Caco-2 (cell line): ENCODE data around the gene ANKFN1. TPM values are rescaled to one million over a fixed set of nuclear protein-coding genes. Genes with fewer than 3 reads are reported as not detected.
A peak's percentile ranks its signal among the peaks of the same experiment; 100 is the strongest.

Experiments
- BruUV-seq: library from RNA; stranded (reverse); fragments of 400-500 nt; replicated peaks from 2 replicates; lab custom pipeline; 2021; lab: Mats Ljungman, UMichigan
- CTCF ChIA-PET: fragments of 300-600 bp; sonication (Branson Sonifier 250); formaldehyde crosslinking; loops from one replicate; lab custom pipeline; 2022; ENCODE audit warnings: antibody characterized with exemption; lab: Charles Lee
- POLR2A ChIA-PET: fragments of 300-600 bp; sonication (Branson Sonifier 250); formaldehyde crosslinking; loops from one replicate; lab custom pipeline; 2022; ENCODE audit warnings: antibody characterized with exemption; lab: Charles Lee
- DNase-seq, 2 experiments: peaks; one replicate each; pipeline versions ENCODE4 v3.0.0 to v3.0.0-alpha.2; 2020 to 2022
- H3K27me3 ChIP-seq: replicated peaks from 2 replicates; pipeline ENCODE4 v1.6.0; 2011; ENCODE audit warnings: low read length; ENCODE audit not compliant: control insufficient read depth, insufficient read depth
- H3K36me3 ChIP-seq: 2 replicates; pipeline ENCODE4 v1.5.1; 2011; ENCODE audit warnings: low read length; ENCODE audit not compliant: control insufficient read depth, insufficient read depth
- H3K4me1 ChIP-seq: fragments of 250-450 bp; sonication (Bioruptor Pico); 2 replicates; pipeline ENCODE4 v1.5.1; 2020; ENCODE audit warnings: mild to moderate bottlenecking
- H3K4me3 ChIP-seq: 2 replicates; pipeline ENCODE4 v1.5.1; 2011; ENCODE audit warnings: low read depth, mild to moderate bottlenecking, control low read depth, low read length
- H3K9me3 ChIP-seq: fragments of 250-450 bp; sonication (Bioruptor Pico); 2 replicates; pipeline ENCODE4 v1.5.1; 2020; ENCODE audit warnings: mild to moderate bottlenecking, moderate library complexity
- H3K27ac Mint-ChIP-seq: one replicate; pipeline ENCODE4 v1.8.0; 2022; ENCODE audit warnings: mixed read lengths; ENCODE audit not compliant: unreplicated experiment
- H3K27me3 Mint-ChIP-seq: one replicate; pipeline ENCODE4 v1.8.0; 2022; ENCODE audit warnings: mixed read lengths; ENCODE audit not compliant: insufficient read depth, unreplicated experiment
- H3K36me3 Mint-ChIP-seq: one replicate; pipeline ENCODE4 v1.8.0; 2022; ENCODE audit warnings: mild to moderate bottlenecking, mixed read lengths; ENCODE audit not compliant: insufficient read depth, unreplicated experiment
- H3K4me1 Mint-ChIP-seq: one replicate; pipeline ENCODE4 v1.8.0; 2022; ENCODE audit warnings: low read depth, mixed read lengths; ENCODE audit not compliant: unreplicated experiment
- H3K4me3 Mint-ChIP-seq: one replicate; pipeline ENCODE4 v1.8.0; 2022; ENCODE audit warnings: mild to moderate bottlenecking, moderate library complexity, mixed read lengths; ENCODE audit not compliant: unreplicated experiment
- H3K9me3 Mint-ChIP-seq: one replicate; pipeline ENCODE4 v1.8.0; 2022; ENCODE audit warnings: mixed read lengths; ENCODE audit not compliant: unreplicated experiment
- intact Hi-C: fragments of 100-400 bp; cut with micrococcal nuclease; formaldehyde crosslinking; loops from one replicate; pipeline ENCODE4 v1.10.0; 2022; ENCODE audit not compliant: unreplicated experiment
- total RNA-seq: library from RNA; stranded (reverse); gene quantifications from 2 replicates; pipeline ENCODE4 v1.2.3, GENCODE V29; 2022
- TF ChIP-seq, protein P1 (sequence below), 2 experiments: fragments of 200-600 bp in 1 of 2; IDR thresholded peaks; 1 replicate in 1 of 2; 2 replicates in 1 of 2; pipeline versions ENCODE4 v1.5.1 to v1.8.0; 2011 to 2022; ENCODE audit warnings: antibody characterized with exemption in 1 of 2, control low read depth in 1 of 2, inconsistent platforms in 1 of 2, low read depth in 1 of 2, low read length in 1 of 2, mild to moderate bottlenecking in 1 of 2, moderate library complexity in 1 of 2; ENCODE audit not compliant: insufficient read depth in 1 of 2, severe bottlenecking in 1 of 2, unreplicated experiment in 1 of 2

Gene ANKFN1
- total RNA-seq, 1 experiment from 2014 or later, result 0.34 TPM

DNA sequence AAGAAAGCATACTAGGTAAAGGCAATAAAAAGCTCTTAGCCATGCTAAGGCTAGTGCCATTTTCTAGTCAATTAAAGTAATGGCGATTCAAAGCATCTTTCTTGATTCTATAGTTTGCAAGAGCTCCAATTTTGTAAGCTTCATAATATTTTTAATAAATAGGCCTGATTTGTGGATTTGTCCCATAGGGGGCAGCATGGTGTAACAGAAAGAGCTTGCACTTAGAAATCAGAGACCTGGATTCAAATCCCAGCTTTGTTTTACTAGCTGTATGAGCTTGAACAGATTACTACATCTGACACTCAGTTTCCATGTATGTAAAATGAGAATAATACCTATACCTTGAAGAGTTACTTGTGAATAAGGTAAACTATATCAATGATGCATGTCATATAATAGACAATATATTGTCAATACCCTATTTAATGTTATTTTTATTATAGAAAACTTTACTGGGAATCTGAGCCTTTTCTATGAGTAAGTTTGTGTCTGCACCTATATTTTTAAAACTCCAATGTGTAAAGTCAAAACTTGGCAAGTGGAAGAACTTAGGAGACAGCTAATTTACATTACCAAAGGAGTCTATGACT lies 346.6 kb downstream of the ANKFN1 start:
- H3K4me1 ChIP-seq, result no peaks in the 10 kb centered on the region
- no peaks in the 10 kb centered on the region for H3K36me3 ChIP-seq
- Mint-ChIP-seq H3K9me3 (no peaks in the 10 kb centered on the region), H3K36me3 (no peaks in the 10 kb centered on the region), H3K27me3 (peaks cover 4% of the 10 kb centered on the region), H3K4me3 (no peak overlapping the region), H3K4me1 (no peaks in the 10 kb centered on the region), H3K27ac (no peak overlapping the region)
- CTCF ChIA-PET, result interaction anchor here (0.6 to 1.1 kb wide), 7 partner anchors 12 to 280 kb away, joined by 3 to 21 read pairs (median 4); partner anchors contain the start of gene NOG
- no TSS peak for BruUV-seq
- H3K4me3 ChIP-seq, result no peak overlapping the region
- DNase-seq, result peak in 1 of 2 experiments; percentile 34
- H3K27me3 ChIP-seq, result no peaks in the 10 kb centered on the region
- POLR2A ChIA-PET, result no interaction called here
- TF ChIP-seq, protein P1, sequence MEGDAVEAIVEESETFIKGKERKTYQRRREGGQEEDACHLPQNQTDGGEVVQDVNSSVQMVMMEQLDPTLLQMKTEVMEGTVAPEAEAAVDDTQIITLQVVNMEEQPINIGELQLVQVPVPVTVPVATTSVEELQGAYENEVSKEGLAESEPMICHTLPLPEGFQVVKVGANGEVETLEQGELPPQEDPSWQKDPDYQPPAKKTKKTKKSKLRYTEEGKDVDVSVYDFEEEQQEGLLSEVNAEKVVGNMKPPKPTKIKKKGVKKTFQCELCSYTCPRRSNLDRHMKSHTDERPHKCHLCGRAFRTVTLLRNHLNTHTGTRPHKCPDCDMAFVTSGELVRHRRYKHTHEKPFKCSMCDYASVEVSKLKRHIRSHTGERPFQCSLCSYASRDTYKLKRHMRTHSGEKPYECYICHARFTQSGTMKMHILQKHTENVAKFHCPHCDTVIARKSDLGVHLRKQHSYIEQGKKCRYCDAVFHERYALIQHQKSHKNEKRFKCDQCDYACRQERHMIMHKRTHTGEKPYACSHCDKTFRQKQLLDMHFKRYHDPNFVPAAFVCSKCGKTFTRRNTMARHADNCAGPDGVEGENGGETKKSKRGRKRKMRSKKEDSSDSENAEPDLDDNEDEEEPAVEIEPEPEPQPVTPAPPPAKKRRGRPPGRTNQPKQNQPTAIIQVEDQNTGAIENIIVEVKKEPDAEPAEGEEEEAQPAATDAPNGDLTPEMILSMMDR (IDR thresholded peaks at IDR 0.05; ENCODE audit: insufficient read depth in 1 of 2, low read depth in 1 of 2, low read length in 1 of 2, severe bottlenecking in 1 of 2, unreplicated experiment in 1 of 2), result peak; percentile 28 to 29
- intact Hi-C loops, result loop anchor here (1.0 kb wide), 1 partner anchor 216 kb away; no protein-coding TSS in a partner anchor
- no peaks in the 10 kb centered on the region for H3K9me3 ChIP-seq

DNA sequence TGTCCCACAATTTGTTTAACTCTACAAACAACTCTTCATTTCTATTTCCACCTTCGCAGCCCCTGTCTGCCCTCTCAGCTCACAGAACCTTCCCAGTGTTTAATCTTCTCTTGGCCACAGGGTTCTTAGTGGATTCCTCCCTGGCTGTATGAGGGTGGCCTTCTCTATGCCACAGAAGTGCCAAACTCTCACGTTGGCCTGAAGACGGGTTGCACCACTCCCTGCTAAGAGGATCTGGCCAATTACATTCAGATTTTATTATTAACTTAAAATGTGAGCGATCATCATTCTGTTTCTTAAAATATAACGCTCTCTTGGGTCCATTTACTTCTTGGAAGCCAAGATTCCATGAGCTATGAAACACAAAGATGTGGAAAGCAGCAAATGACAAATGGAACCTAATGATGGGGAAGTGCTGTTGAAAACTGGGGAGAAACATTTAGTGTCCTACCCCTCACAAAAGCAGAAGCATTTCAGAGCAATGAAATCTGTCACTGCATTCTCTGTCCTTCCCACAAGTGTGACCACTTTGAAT lies 348.9 kb downstream of the ANKFN1 start:
- intact Hi-C loops, result no loop called here
- CTCF ChIA-PET, result interaction anchor here (1.4 kb wide), 1 partner anchor 214 kb away, joined by 4 read pairs; no protein-coding TSS in a partner anchor
- no peaks in the 10 kb centered on the region for H3K4me1 ChIP-seq

DNA sequence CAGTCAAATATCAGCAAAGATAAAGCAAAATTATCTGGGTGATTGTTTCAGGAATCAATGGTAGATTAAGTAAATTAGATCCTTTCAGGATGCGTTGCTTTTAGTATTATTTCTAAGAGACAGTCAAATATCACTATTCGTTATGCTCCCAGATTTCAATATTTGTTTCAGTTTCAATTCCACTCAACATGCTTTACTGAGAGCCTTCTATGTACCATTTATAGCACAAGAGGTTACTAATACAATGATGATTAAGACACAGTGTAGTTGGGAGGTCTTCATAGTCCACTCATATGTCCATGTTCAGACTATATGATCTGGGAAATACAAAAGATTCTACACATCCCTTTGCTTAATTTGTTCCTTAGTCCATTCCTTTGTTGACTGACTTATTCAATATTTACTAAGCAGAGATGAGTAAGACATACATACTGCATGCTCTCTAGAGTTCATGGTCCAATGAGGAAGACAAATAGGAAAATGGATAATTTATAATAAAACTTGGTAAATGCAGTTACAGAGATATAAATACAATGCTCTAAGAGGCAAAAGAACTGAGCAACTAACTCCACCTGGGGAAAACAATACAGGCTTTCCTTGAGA lies 352.0 kb downstream of the ANKFN1 start:
- H3K4me3 ChIP-seq, result no peak overlapping the region
- H3K36me3 Mint-ChIP-seq, result no peaks in the 10 kb centered on the region
- POLR2A ChIA-PET, result no interaction called here
- H3K9me3 Mint-ChIP-seq, result no peaks in the 10 kb centered on the region
- DNase-seq, result no peak
- H3K27me3 Mint-ChIP-seq, result peaks cover 5% of the 10 kb centered on the region
- TF ChIP-seq, protein P1 (IDR thresholded peaks at IDR 0.05; ENCODE audit: insufficient read depth in 1 of 2, low read depth in 1 of 2, low read length in 1 of 2, severe bottlenecking in 1 of 2, unreplicated experiment in 1 of 2), result no peak
- H3K4me3 Mint-ChIP-seq, result no peak overlapping the region
- no peaks in the 10 kb centered on the region for H3K4me1 Mint-ChIP-seq
- H3K36me3 ChIP-seq, result no peaks in the 10 kb centered on the region
- no peak overlapping the region for H3K27ac Mint-ChIP-seq
- CTCF ChIA-PET, result no interaction called here
- H3K27me3 ChIP-seq, result no peaks in the 10 kb centered on the region
- no peaks in the 10 kb centered on the region for H3K9me3 ChIP-seq
- no peaks in the 10 kb centered on the region for H3K4me1 ChIP-seq
- intact Hi-C loops, result no loop called here
- BruUV-seq, result no TSS peak

More for the DNA sequence above, 348.9 kb downstream of the ANKFN1 start:
- H3K4me3 Mint-ChIP-seq, result no peak overlapping the region
- H3K27me3 ChIP-seq, result no peaks in the 10 kb centered on the region
- DNase-seq, result no peak
- POLR2A ChIA-PET, result no interaction called here
- no peaks in the 10 kb centered on the region for H3K36me3 Mint-ChIP-seq
- H3K4me3 ChIP-seq, result no peak overlapping the region
- H3K4me1 Mint-ChIP-seq, result no peaks in the 10 kb centered on the region
- no peaks in the 10 kb centered on the region for H3K9me3 Mint-ChIP-seq
- BruUV-seq, result no TSS peak
- H3K36me3 ChIP-seq, result no peaks in the 10 kb centered on the region
- H3K27ac Mint-ChIP-seq, result no peak overlapping the region
- no peaks in the 10 kb centered on the region for H3K9me3 ChIP-seq
- TF ChIP-seq, protein P1 (IDR thresholded peaks at IDR 0.05; ENCODE audit: insufficient read depth in 1 of 2, low read depth in 1 of 2, low read length in 1 of 2, severe bottlenecking in 1 of 2, unreplicated experiment in 1 of 2), result no peak
- no peaks in the 10 kb centered on the region for H3K27me3 Mint-ChIP-seq
